Measurements from ENCODE around the gene ETV6. TPM values are rescaled to one million over a fixed set of nuclear protein-coding genes. Genes with fewer than 3 reads are reported as not detected.

ETV6 gene
- total RNA-seq, 2 experiments from 2014 or later = 17.1 to 19.3 TPM

DNA sequence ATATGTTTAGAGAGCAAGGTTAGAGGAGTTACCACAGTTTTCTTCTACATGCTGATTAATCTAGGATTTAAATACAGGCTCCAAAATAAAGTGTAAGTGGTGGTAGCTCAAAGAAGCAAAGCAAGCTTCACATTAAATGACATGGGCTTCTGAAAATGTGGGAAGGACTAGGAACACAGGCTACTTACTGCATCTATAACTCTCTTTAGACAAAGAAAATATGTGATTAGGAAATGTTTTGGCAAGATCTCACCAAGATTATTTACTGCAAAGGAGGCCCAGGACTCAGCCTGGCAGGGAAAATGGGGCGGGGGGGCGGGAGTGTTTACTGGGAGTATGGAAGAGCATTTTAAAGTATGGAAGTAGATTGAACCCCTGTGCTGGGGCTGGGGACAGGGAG lies 39.4 kb downstream of the ETV6 start:
- TF ChIP-seq EZH2phosphoT487 (IDR thresholded peaks at IDR 0.05; ENCODE audit: borderline replicate concordance, low read depth, low read length) = no peak
- TF ChIP-seq, protein P1, sequence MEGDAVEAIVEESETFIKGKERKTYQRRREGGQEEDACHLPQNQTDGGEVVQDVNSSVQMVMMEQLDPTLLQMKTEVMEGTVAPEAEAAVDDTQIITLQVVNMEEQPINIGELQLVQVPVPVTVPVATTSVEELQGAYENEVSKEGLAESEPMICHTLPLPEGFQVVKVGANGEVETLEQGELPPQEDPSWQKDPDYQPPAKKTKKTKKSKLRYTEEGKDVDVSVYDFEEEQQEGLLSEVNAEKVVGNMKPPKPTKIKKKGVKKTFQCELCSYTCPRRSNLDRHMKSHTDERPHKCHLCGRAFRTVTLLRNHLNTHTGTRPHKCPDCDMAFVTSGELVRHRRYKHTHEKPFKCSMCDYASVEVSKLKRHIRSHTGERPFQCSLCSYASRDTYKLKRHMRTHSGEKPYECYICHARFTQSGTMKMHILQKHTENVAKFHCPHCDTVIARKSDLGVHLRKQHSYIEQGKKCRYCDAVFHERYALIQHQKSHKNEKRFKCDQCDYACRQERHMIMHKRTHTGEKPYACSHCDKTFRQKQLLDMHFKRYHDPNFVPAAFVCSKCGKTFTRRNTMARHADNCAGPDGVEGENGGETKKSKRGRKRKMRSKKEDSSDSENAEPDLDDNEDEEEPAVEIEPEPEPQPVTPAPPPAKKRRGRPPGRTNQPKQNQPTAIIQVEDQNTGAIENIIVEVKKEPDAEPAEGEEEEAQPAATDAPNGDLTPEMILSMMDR (conservative IDR thresholded peaks at IDR 0.05; ENCODE audit: low read length) = no peak
- BruUV-seq (replicated peaks) = no TSS peak
- no peak overlapping the region for H3K4me3 ChIP-seq (ENCODE audit: low read depth, low read length, poor library complexity, severe bottlenecking)
- no peaks in the 10 kb centered on the region for H3K9me3 ChIP-seq (ENCODE audit: low read length)
- H3K36me3 ChIP-seq (ENCODE audit: insufficient read depth, low read length) = no peaks in the 10 kb centered on the region
- H3K4me1 ChIP-seq (ENCODE audit: insufficient read depth, low read length, poor library complexity, severe bottlenecking) = peaks cover 11% of the 10 kb centered on the region
- H4K20me1 ChIP-seq (ENCODE audit: insufficient read depth, low read length) = no peaks in the 10 kb centered on the region
- no peak for DNase-seq (ENCODE audit: low spot score)
- H2AFZ ChIP-seq (ENCODE audit: low read length) = no peak overlapping the region
- intact Hi-C loops (cut with micrococcal nuclease; ENCODE audit: unreplicated experiment) = no loop called here
- peaks cover 17% of the 10 kb centered on the region; the same call in 1 of the 2 replicates for H3K79me2 ChIP-seq (ENCODE audit: insufficient read depth, low read depth, low read length)
- H3K4me2 ChIP-seq (ENCODE audit: low read length) = no peak overlapping the region
- ChIA-PET CTCF (ENCODE audit: unreplicated experiment) (no interaction called here), POLR2A (interaction anchor here (0.6 to 0.7 kb wide), 2 partner anchors 10 to 419 kb away, joined by 3 read pairs; partner anchors contain the start of gene PRB3)
- H3K27ac ChIP-seq (ENCODE audit: low read depth, low read length, poor library complexity, severe bottlenecking) = no peak overlapping the region
- no peaks in the 10 kb centered on the region for H3K9me2 ChIP-seq (ENCODE audit: insufficient read depth, low read length)

DNA sequence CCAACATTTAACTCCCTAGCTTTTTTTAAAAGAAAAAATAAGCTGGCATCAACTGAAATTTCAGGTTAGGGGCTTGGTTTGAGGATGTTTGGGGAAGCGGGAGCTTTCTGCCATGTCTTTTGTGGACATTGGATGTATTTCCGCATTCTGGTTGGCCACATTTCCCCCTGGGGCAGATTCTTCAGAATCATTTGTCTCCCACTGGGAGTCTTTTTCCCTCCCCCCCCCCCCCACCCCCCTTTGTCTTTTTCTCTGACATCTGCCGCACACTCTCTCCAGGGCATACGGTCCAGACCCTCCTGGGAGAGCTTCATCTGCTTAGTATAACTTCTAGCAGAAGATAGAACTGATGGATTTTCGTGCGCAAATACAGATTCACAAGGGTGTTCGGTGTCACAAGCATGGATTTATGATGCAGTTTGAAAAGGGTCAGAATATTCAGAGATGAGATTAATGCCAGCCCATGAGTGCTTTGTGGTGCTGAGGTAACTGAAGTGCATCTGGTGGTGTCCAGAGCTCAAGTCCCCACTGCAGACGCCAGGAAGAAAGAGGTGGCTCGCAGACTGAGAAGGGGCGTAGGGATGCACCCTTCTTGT lies 40.2 kb downstream of the ETV6 start:
- Histone ChIP-seq H3K4me2 (ENCODE audit: low read length) (no peak overlapping the region), H3K9me3 (ENCODE audit: low read length) (no peaks in the 10 kb centered on the region), H2AFZ (ENCODE audit: low read length) (no peak overlapping the region), H3K27ac (ENCODE audit: low read depth, low read length, poor library complexity, severe bottlenecking) (no peak overlapping the region), H3K79me2 (ENCODE audit: insufficient read depth, low read depth, low read length) (peaks cover 11% of the 10 kb centered on the region; the same call in 1 of the 2 replicates), H3K4me3 (ENCODE audit: low read depth, low read length, poor library complexity, severe bottlenecking) (no peak overlapping the region), H3K4me1 (ENCODE audit: insufficient read depth, low read length, poor library complexity, severe bottlenecking) (peaks cover 10% of the 10 kb centered on the region), H4K20me1 (ENCODE audit: insufficient read depth, low read length) (no peaks in the 10 kb centered on the region), H3K36me3 (ENCODE audit: insufficient read depth, low read length) (no peaks in the 10 kb centered on the region), H3K9me2 (ENCODE audit: insufficient read depth, low read length) (no peaks in the 10 kb centered on the region)
- CTCF ChIA-PET (ENCODE audit: unreplicated experiment) = no interaction called here
- POLR2A ChIA-PET = interaction anchor here (0.7 kb wide), 3 partner anchors 10 to 420 kb away, joined by 3 to 4 read pairs (median 3); partner anchors contain the start of gene PRB3
- no TSS peak for BruUV-seq (replicated peaks)
- no peak for DNase-seq (ENCODE audit: low spot score)
- no peak for TF ChIP-seq EZH2phosphoT487 (IDR thresholded peaks at IDR 0.05; ENCODE audit: borderline replicate concordance, low read depth, low read length)
- TF ChIP-seq, protein P1 (conservative IDR thresholded peaks at IDR 0.05; ENCODE audit: low read length) = no peak
- intact Hi-C loops (cut with micrococcal nuclease; ENCODE audit: unreplicated experiment) = no loop called here

DNA sequence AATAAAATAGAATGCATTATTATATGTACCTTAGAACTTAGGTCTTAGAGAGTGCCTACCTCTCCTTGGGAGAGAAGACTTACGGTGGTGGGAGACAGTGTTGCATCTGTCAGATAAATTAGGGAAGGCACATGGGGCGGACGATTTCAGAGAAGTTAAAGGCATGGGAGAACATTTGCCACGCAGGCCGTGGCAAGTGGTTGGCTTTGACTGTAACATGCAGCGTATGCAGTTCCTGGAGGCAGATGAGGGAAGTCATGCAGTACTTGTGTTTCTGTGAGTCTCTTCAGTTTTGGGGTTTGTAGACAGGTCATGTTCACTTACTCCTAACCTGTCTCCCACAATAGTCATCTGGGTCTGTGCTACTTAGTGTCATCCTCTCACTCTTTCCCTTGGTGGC lies 43.6 kb downstream of the ETV6 start:
- no peaks in the 10 kb centered on the region for H3K79me2 ChIP-seq (ENCODE audit: insufficient read depth, low read depth, low read length)
- no peak overlapping the region for H2AFZ ChIP-seq (ENCODE audit: low read length)
- intact Hi-C loops (cut with micrococcal nuclease; ENCODE audit: unreplicated experiment) = no loop called here
- no peaks in the 10 kb centered on the region for H4K20me1 ChIP-seq (ENCODE audit: insufficient read depth, low read length)
- no peaks in the 10 kb centered on the region for H3K4me1 ChIP-seq (ENCODE audit: insufficient read depth, low read length, poor library complexity, severe bottlenecking)
- ChIA-PET CTCF (ENCODE audit: unreplicated experiment) (no interaction called here), POLR2A (no interaction called here)
- no peak for DNase-seq (ENCODE audit: low spot score)
- no peaks in the 10 kb centered on the region for H3K9me3 ChIP-seq (ENCODE audit: low read length)
- TF ChIP-seq, protein P1 (conservative IDR thresholded peaks at IDR 0.05; ENCODE audit: low read length) = no peak
- TF ChIP-seq EZH2phosphoT487 (IDR thresholded peaks at IDR 0.05; ENCODE audit: borderline replicate concordance, low read depth, low read length) = no peak
- H3K36me3 ChIP-seq (ENCODE audit: insufficient read depth, low read length) = no peaks in the 10 kb centered on the region
- H3K4me2 ChIP-seq (ENCODE audit: low read length) = no peak overlapping the region
- no peak overlapping the region for H3K4me3 ChIP-seq (ENCODE audit: low read depth, low read length, poor library complexity, severe bottlenecking)
- no peaks in the 10 kb centered on the region for H3K9me2 ChIP-seq (ENCODE audit: insufficient read depth, low read length)
- no TSS peak for BruUV-seq (replicated peaks)
- H3K27ac ChIP-seq (ENCODE audit: low read depth, low read length, poor library complexity, severe bottlenecking) = no peak overlapping the region
